ENCODE data around the gene KLHDC8B.
A peak's percentile ranks its signal among the peaks of the same experiment; 100 is the strongest.

KLHDC8B gene

GRCh38 chr3:49161197-49161596, 10.2 kb upstream of the KLHDC8B start:
- no peak for DNase-seq

GRCh38 chr3:49161808-49162530, 9.4 kb upstream of the KLHDC8B start:
- no peak for DNase-seq

GRCh38 chr3:49162751-49163419, 8.5 kb upstream of the KLHDC8B start:
- DNase-seq = no peak

GRCh38 chr3:49163609-49164008, 7.8 kb upstream of the KLHDC8B start:
- no peak for DNase-seq

- no peak for DNase-seq
Observed at GRCh38 chr3:49164983-49165720, 6.2 kb upstream of the KLHDC8B start.

GRCh38 chr3:49165771-49166751, 5.3 kb upstream of the KLHDC8B start, which contains the start of gene CCDC71:
CCDC71 (minus strand) TSS chr3:49166331; CDS start chr3:49164208, 2,123 bp downstream.
- DNase-seq = peak; percentile 81

GRCh38 chr3:49166752-49167556, 4.4 kb upstream of the KLHDC8B start:
- no peak for DNase-seq

- no peak for DNase-seq
Observed at GRCh38 chr3:49170744-49171118, 667 bp upstream of the KLHDC8B start.

- no peak for DNase-seq
Observed at GRCh38 chr3:49171775-49172500, 540 bp downstream of the KLHDC8B start.

GRCh38 chr3:49172551-49173041, 1.2 kb downstream of the KLHDC8B start:
- no peak for DNase-seq

- DNase-seq = no peak
Observed at GRCh38 chr3:49173116-49173791, 1.9 kb downstream of the KLHDC8B start.

GRCh38 chr3:49173792-49174170, 2.4 kb downstream of the KLHDC8B start:
- DNase-seq = no peak

- DNase-seq = no peak
Observed at GRCh38 chr3:49174397-49174985, 3.1 kb downstream of the KLHDC8B start.

GRCh38 chr3:49175530-49175929, 4.1 kb downstream of the KLHDC8B start:
- DNase-seq = no peak

- no peak for DNase-seq
Observed at GRCh38 chr3:49177073-49177472, 5.7 kb downstream of the KLHDC8B start.

- no peak for DNase-seq
Observed at GRCh38 chr3:49180116-49180515, 8.7 kb downstream of the KLHDC8B start.

- no peak for DNase-seq
Observed at GRCh38 chr3:49181351-49181750, 10.0 kb downstream of the KLHDC8B start.

GRCh38 chr3:49182682-49183081, 11.3 kb downstream of the KLHDC8B start:
- DNase-seq = no peak

- no peak for DNase-seq
Observed at GRCh38 chr3:49183873-49184272, 12.5 kb downstream of the KLHDC8B start.

- no peak for DNase-seq
Observed at GRCh38 chr3:49191741-49192140, 20.3 kb downstream of the KLHDC8B start.

Measured in CD4-positive, alpha-beta T cell treated with Interferon gamma for 1 hour (primary cell).